ENCODE measurements around the gene CRYBG1.

CRYBG1 gene
- 269 reads per million, percentile 95 among the genes with 10 or more reads in this experiment for total RNA-seq

GRCh38 chr6:106360410-106360988 is at the start of gene CRYBG1:
TSS of gene CRYBG1 (plus strand) at chr6:106360717. CDS start at chr6:106360909, 192 bp downstream.
- DNase-seq, result peak; percentile 62

GRCh38 chr6:106315765-106316374 is 44.6 kb upstream of the CRYBG1 start:
- no peak for DNase-seq

GRCh38 chr6:106316375-106316766 is 44.1 kb upstream of the CRYBG1 start:
- no peak for DNase-seq

GRCh38 chr6:106318061-106318460 is 42.5 kb upstream of the CRYBG1 start:
- DNase-seq, result no peak

- no peak for DNase-seq
These were observed 41.7 kb upstream of the CRYBG1 start for GRCh38 chr6:106318851-106319250.

- DNase-seq, result no peak
These were observed 38.6 kb upstream of the CRYBG1 start for GRCh38 chr6:106321940-106322339.

- no peak for DNase-seq
These were observed 35.7 kb upstream of the CRYBG1 start for GRCh38 chr6:106324726-106325335.

GRCh38 chr6:106325336-106326178 is 35.0 kb upstream of the CRYBG1 start, which contains the start of gene ATG5:
TSS of gene ATG5 (minus strand) at chr6:106325760. CDS start at chr6:106316208, 9,552 bp downstream.
- peak; percentile 100 for DNase-seq

- peak; percentile 34 for DNase-seq
These were observed 25.7 kb upstream of the CRYBG1 start for GRCh38 chr6:106334646-106335448.

GRCh38 chr6:106339334-106340029 is 21.0 kb upstream of the CRYBG1 start:
- DNase-seq, result peak; percentile 26

GRCh38 chr6:106347219-106347618 is 13.3 kb upstream of the CRYBG1 start:
- DNase-seq, result no peak

GRCh38 chr6:106356378-106356777 is 4.1 kb upstream of the CRYBG1 start:
- no peak for DNase-seq

GRCh38 chr6:106359959-106360409 is 533 bp upstream of the CRYBG1 start:
- DNase-seq, result no peak

GRCh38 chr6:106360989-106361430 is 493 bp downstream of the CRYBG1 start:
- peak; percentile 4 for DNase-seq

GRCh38 chr6:106363401-106364138 is 3.1 kb downstream of the CRYBG1 start:
- no peak for DNase-seq

- no peak for DNase-seq
These were observed 9.2 kb downstream of the CRYBG1 start for GRCh38 chr6:106369739-106370138.

- DNase-seq, result no peak
These were observed 10.1 kb downstream of the CRYBG1 start for GRCh38 chr6:106370639-106371038.

GRCh38 chr6:106372838-106373501 is 12.5 kb downstream of the CRYBG1 start:
- no peak for DNase-seq

GRCh38 chr6:106373502-106374239 is 13.2 kb downstream of the CRYBG1 start:
- DNase-seq, result no peak

All from effector CD4-positive, alpha-beta T cell (primary cell).